Progenitor cell of endocrine pancreas (in vitro differentiated cells): ENCODE data around the gene PPP2R2B. TPM values are rescaled to one million over a fixed set of nuclear protein-coding genes. Genes with fewer than 3 reads are reported as not detected.
"Not testable (repeated sequence)": the region's sequence is repeated elsewhere in the genome, so short reads cannot be mapped to it uniquely, and the experiment has no call there.

ENCODE experiments used
- DNase-seq: peaks from one replicate; pipeline ENCODE4 v3.0.0; 2021; ENCODE audit warnings: low spot score; ENCODE audit not compliant: unreplicated experiment
- H3K27ac Mint-ChIP-seq: 2 replicates; pipeline ENCODE4 v1.8.0; 2021; ENCODE audit warnings: mild to moderate bottlenecking, moderate library complexity, mixed read lengths
- H3K27me3 Mint-ChIP-seq: 2 replicates; pipeline ENCODE4 v1.8.0; 2021; ENCODE audit warnings: mixed read lengths
- H3K36me3 Mint-ChIP-seq: 2 replicates; pipeline ENCODE4 v1.8.0; 2022; ENCODE audit warnings: mixed read lengths; ENCODE audit not compliant: insufficient read depth
- H3K4me1 Mint-ChIP-seq: 2 replicates; pipeline ENCODE4 v1.8.0; 2021; ENCODE audit warnings: low read depth, mixed read lengths
- H3K4me3 Mint-ChIP-seq: 2 replicates; pipeline ENCODE4 v1.8.0; 2021; ENCODE audit warnings: low read depth, mild to moderate bottlenecking, moderate library complexity, mixed read lengths
- H3K9me3 Mint-ChIP-seq: 2 replicates; pipeline ENCODE4 v1.8.0; 2021; ENCODE audit warnings: low read depth, mixed read lengths
- total RNA-seq: library from RNA; stranded (reverse); gene quantifications from 2 replicates; pipeline ENCODE4 v1.2.1, GENCODE V29; 2021
- TF ChIP-seq, protein P1 (sequence below): fragments of 200-600 bp; sonication (generic); IDR thresholded peaks from one replicate; pipeline ENCODE4 v1.5.0; 2021; ENCODE audit warnings: antibody characterized with exemption, mild to moderate bottlenecking; ENCODE audit not compliant: unreplicated experiment

Gene PPP2R2B
- total RNA-seq, 1 donor from 2014 or later, result 1.8 TPM

DNA sequence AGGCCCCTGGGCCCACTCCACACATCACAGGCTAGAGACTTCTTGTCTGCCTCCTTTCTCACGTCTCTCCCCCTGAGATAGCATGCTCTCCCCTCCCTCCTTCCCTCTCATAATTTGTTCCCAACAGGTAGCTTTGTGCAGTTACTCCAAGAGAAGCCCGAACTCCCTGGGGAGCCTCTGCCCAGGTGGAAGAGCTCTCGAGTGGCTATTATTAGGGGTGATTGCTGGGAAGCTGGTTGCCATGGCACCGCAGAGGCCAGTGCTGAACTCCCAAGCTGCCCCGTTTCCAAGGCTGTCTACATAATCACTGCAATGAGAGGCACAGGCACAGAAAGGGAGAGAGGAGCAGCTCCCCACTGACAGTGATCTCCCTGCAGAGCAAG lies 257.9 kb downstream of the PPP2R2B start:
- peaks cover 9% of the 10 kb centered on the region for H3K27me3 Mint-ChIP-seq
- TF ChIP-seq, protein P1, sequence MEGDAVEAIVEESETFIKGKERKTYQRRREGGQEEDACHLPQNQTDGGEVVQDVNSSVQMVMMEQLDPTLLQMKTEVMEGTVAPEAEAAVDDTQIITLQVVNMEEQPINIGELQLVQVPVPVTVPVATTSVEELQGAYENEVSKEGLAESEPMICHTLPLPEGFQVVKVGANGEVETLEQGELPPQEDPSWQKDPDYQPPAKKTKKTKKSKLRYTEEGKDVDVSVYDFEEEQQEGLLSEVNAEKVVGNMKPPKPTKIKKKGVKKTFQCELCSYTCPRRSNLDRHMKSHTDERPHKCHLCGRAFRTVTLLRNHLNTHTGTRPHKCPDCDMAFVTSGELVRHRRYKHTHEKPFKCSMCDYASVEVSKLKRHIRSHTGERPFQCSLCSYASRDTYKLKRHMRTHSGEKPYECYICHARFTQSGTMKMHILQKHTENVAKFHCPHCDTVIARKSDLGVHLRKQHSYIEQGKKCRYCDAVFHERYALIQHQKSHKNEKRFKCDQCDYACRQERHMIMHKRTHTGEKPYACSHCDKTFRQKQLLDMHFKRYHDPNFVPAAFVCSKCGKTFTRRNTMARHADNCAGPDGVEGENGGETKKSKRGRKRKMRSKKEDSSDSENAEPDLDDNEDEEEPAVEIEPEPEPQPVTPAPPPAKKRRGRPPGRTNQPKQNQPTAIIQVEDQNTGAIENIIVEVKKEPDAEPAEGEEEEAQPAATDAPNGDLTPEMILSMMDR, result no peak
- no peak for DNase-seq
- H3K4me3 Mint-ChIP-seq, result no peak overlapping the region
- peaks cover 18% of the 10 kb centered on the region for H3K4me1 Mint-ChIP-seq
- peaks cover 15% of the 10 kb centered on the region for H3K9me3 Mint-ChIP-seq
- no peak overlapping the region for H3K27ac Mint-ChIP-seq
- peaks cover 4% of the 10 kb centered on the region for H3K36me3 Mint-ChIP-seq

DNA sequence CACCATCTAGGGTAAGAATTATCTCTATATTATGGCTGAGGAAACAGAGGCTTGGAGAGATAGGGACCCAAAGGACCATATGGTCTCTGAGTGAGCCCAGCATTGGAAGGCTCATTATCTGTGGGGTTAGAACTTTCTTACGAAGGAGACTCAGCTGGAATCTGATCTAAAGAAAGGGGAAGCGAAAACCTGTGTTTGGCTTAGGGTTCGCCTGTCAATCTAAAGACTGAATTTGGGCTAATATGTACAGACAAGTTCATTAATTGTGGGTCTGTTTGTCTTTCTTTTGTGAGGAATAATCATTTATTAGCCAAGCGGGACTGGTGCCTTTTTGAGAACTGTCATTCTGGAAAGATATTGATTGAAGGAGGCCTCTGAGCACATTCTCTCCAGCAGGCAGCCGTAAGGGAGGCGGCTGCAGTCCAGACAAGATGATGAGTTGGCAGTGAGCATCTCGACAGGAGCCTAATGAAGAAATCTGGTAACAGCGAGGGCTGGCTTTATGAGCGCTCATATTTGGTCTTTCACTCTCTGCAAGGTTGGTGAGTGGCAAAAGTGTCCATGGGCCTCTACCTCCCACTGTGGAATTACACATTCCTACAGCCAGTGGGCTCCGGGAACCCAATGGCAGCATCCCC lies 258.4 kb downstream of the PPP2R2B start:
- H3K9me3 Mint-ChIP-seq, result peaks cover 18% of the 10 kb centered on the region
- peaks cover 4% of the 10 kb centered on the region for H3K36me3 Mint-ChIP-seq
- no peak overlapping the region for H3K27ac Mint-ChIP-seq
- no peak overlapping the region for H3K4me3 Mint-ChIP-seq
- TF ChIP-seq, protein P1, result no peak
- DNase-seq, result no peak
- H3K4me1 Mint-ChIP-seq, result peaks cover 18% of the 10 kb centered on the region
- H3K27me3 Mint-ChIP-seq, result peaks cover 9% of the 10 kb centered on the region

DNA sequence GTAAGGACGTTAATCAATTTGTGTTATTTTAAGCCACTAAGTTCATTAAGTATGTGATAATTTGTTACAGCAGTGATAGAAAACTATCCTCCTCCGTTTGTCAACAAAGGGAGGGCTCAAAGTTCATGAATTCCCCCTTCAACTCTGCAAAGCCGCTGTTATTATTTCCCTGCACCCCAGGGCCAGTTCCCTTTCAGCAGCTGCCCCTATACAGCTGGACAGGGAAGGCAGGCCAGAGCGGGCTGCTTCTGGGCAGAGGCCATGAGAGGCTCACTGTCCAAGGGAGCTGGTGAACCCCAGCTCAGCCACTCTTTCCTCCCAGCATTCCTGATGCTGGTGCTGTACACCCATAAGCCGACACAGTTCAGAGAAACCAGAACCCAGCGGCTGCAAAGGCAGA lies 260.1 kb downstream of the PPP2R2B start:
- Mint-ChIP-seq H3K4me3 (no peak overlapping the region), H3K27me3 (peaks cover 9% of the 10 kb centered on the region), H3K4me1 (peaks cover 18% of the 10 kb centered on the region), H3K27ac (no peak overlapping the region), H3K9me3 (peaks cover 18% of the 10 kb centered on the region), H3K36me3 (peaks cover 4% of the 10 kb centered on the region)
- no peak for DNase-seq
- TF ChIP-seq, protein P1, result no peak

DNA sequence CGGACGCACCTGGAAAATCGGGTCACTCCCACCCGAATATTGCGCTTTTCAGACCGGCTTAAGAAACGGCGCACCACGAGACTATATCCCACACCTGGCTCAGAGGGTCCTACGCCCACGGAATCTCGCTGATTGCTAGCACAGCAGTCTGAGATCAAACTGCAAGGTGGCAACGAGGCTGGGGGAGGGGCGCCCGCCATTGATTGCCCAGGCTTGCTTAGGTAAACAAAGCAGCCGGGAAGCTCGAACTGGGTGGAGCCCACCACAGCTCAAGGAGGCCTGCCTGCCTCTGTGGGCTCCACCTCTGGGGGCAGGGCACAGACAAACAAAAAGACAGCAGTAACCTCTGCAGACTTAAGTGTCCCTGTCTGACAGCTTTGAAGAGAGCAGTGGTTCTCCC lies 268.8 kb downstream of the PPP2R2B start:
- DNase-seq, H3K4me1 Mint-ChIP-seq, H3K27ac Mint-ChIP-seq, H3K9me3 Mint-ChIP-seq, H3K36me3 Mint-ChIP-seq, H3K27me3 Mint-ChIP-seq, H3K4me3 Mint-ChIP-seq: not testable (repeated sequence)

DNA sequence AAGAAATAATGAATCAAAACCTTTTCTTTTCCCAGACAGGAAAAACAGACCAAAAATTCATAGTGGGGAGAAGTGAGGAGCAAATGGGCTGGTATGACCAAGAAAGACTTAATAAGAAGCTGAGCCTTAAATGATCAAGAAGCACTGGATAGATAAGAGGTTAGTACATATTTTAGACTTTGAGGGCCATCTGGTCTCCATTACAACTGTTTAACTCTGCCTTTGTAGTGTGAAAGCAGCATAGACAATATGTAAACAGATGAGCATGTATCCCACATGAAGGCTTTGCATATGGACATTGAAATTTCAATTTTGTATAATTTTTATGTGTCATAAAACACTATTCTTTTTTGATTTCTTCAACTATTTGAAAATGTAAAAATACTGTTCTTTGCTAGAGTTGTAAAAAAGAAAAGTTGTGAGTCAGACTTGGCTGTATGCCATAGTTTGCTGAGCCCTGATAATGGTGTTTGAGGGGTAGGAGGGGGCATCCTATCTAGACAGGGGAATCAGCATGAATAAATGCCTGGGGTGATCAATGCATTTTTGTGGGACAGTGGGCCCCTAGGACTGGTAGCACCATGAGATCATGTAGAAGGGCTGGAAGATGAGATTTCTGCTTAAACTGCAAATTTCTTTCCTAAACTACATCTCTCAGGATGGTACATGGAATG lies 270.8 kb downstream of the PPP2R2B start:
- no peaks in the 10 kb centered on the region for H3K27me3 Mint-ChIP-seq
- no peaks in the 10 kb centered on the region for H3K36me3 Mint-ChIP-seq
- no peak overlapping the region for H3K27ac Mint-ChIP-seq
- H3K4me3 Mint-ChIP-seq, result no peak overlapping the region
- no peak for DNase-seq
- peaks cover 3% of the 10 kb centered on the region for H3K4me1 Mint-ChIP-seq
- TF ChIP-seq, protein P1, result no peak
- peaks cover 6% of the 10 kb centered on the region for H3K9me3 Mint-ChIP-seq

DNA sequence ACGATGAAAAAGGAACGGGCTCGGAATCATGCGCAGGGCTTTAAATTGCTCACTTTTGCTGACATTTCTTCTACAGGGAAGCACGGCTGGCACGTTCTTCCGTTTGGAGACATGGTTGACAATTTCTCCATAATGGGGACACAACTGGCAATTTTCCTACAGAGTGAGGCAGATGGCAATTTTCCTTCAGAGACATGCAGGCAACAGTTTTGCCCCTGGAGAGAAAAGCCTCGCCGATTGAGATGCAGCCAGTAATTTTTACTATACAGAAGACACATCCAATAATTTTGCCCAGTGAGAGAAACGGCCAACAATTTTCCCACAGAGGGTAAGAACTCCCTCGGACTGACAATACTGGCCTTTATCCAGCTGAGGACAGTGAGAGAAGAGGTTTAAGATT lies 271.7 kb downstream of the PPP2R2B start:
- Mint-ChIP-seq H3K9me3 (peaks cover 6% of the 10 kb centered on the region), H3K27me3 (no peaks in the 10 kb centered on the region), H3K4me1 (peaks cover 3% of the 10 kb centered on the region), H3K27ac (no peak overlapping the region), H3K36me3 (no peaks in the 10 kb centered on the region), H3K4me3 (no peak overlapping the region)
- no peak for DNase-seq
- TF ChIP-seq, protein P1, result no peak
